NB4 (cell line): ENCODE measurements around the gene LIMS1.
"Not testable (repeated sequence)": the region's sequence is repeated elsewhere in the genome, so short reads cannot be mapped to it uniquely, and the experiment has no call there.

Source experiments
- CTCF ChIP-seq: IDR thresholded peaks from one replicate; pipeline ENCODE4 v1.5.1; 2012; ENCODE audit warnings: low read depth, low read length
- MAX ChIP-seq: IDR thresholded peaks from 2 replicates; pipeline ENCODE4 v1.6.1; 2011; ENCODE audit warnings: low read depth, low read length
- POLR2A ChIP-seq: IDR thresholded peaks from 2 replicates; pipeline ENCODE4 v1.6.1; 2011; ENCODE audit warnings: mild to moderate bottlenecking; ENCODE audit not compliant: insufficient read length; ENCODE audit errors: extremely low read depth

GRCh38 chr2:108653425-108653824 lies 119.2 kb downstream of the LIMS1 start:
- not testable (repeated sequence) for TF ChIP-seq CTCF, MAX, POLR2A
